Gastroesophageal sphincter (tissue), 3 donors: ENCODE results near the gene RAB35.

Source experiments
- CTCF ChIP-seq, 4 experiments: fragments of 200-600 bp in 2 of 4; fragments of 450-650 bp in 2 of 4; sonication (generic) in 1 of 4; IDR thresholded peaks; one replicate each; pipeline ENCODE4 v1.5.1; 2017 to 2019; ENCODE audit warnings: antibody characterized with exemption in 4 of 4, mild to moderate bottlenecking in 2 of 4, moderate library complexity in 2 of 4
- POLR2AphosphoS5 ChIP-seq: sonication (generic); formaldehyde crosslinking; IDR thresholded peaks from one replicate; pipeline ENCODE4 v1.6.1; 2017; ENCODE audit warnings: antibody characterized with exemption

DNA sequence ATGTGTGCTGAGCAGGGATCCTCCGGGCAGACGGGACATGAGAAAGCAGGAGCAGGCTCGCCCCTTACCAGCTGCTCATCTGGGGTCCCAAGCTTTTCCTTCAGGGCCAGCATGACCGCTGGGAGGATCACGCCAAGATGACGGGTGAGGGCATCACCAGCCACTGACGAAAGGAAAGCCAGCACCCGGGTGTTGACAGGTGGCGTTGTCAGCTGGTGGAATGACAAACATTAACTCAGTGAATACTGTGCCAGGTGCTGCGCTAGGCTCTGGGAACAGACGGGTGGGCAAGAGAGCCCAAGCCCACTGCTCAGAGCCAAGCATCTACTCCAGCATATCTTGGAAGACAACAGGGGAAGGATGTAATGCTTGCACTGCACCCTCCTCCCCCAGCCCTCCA lies 21.3 kb upstream of the RAB35 start:
- TF ChIP-seq CTCF (IDR thresholded peaks at IDR 0.05) (no peak), POLR2AphosphoS5 (no peak)
